Measurements from ENCODE around the gene RASSF4. TPM values are rescaled to one million over a fixed set of nuclear protein-coding genes. Genes with fewer than 3 reads are reported as not detected.

RASSF4 gene
- total and polyA plus RNA-seq, 9 of the 15 experiments (the other 6 are each of a cell fraction or from before 2014, with no cell fraction given): 0.01 to 0.62 (median 0.11) TPM; not detected in 3

DNA sequence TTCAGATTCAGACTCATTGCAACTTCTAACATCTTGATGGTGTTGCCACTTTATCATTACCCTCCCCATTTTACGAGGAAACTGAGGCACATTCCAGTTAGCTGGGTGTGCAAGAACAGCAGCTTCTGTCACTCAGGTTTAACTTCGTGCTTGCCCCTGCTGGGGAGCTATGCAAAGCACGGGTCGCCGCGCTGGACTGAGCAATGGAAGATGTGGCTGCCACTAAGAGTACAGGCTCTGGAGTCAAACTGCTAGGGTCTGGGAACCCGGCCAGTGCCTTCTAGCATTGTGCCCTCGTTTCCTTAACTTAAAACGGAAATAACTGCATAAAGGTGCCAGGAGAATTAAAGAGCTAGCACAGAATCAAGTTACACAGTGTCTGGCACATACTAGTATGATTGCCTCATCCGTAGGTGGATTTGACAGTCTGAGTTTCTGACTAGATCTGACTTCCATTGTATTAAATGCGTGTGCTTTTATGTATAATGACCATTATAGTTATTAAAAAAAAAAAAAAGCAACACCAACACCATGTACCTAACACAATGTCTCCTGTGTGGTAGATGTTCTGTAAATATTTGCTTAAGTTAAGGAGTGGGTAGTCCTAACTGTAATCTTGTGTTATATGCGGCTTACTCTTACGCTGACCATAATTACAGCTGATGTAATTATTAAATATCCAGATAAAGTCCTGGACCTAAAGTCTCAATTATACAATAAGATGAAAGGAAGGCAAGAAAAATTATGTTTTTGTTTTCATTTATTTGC is 42.0 kb downstream of the RASSF4 start (continued):
- TF ChIP-seq, protein P1, sequence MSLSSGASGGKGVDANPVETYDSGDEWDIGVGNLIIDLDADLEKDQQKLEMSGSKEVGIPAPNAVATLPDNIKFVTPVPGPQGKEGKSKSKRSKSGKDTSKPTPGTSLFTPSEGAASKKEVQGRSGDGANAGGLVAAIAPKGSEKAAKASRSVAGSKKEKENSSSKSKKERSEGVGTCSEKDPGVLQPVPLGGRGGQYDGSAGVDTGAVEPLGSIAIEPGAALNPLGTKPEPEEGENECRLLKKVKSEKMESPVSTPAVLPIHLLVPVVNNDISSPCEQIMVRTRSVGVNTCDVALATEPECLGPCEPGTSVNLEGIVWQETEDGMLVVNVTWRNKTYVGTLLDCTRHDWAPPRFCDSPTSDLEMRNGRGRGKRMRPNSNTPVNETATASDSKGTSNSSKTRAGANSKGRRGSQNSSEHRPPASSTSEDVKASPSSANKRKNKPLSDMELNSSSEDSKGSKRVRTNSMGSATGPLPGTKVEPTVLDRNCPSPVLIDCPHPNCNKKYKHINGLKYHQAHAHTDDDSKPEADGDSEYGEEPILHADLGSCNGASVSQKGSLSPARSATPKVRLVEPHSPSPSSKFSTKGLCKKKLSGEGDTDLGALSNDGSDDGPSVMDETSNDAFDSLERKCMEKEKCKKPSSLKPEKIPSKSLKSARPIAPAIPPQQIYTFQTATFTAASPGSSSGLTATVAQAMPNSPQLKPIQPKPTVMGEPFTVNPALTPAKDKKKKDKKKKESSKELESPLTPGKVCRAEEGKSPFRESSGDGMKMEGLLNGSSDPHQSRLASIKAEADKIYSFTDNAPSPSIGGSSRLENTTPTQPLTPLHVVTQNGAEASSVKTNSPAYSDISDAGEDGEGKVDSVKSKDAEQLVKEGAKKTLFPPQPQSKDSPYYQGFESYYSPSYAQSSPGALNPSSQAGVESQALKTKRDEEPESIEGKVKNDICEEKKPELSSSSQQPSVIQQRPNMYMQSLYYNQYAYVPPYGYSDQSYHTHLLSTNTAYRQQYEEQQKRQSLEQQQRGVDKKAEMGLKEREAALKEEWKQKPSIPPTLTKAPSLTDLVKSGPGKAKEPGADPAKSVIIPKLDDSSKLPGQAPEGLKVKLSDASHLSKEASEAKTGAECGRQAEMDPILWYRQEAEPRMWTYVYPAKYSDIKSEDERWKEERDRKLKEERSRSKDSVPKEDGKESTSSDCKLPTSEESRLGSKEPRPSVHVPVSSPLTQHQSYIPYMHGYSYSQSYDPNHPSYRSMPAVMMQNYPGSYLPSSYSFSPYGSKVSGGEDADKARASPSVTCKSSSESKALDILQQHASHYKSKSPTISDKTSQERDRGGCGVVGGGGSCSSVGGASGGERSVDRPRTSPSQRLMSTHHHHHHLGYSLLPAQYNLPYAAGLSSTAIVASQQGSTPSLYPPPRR (CRISPR knock-in tag; IDR thresholded peaks at IDR 0.05; ENCODE audit: borderline replicate concordance): no peak
- TF ChIP-seq RFX7 (CRISPR knock-in tag; IDR thresholded peaks at IDR 0.05): no peak
- TF ChIP-seq TCFL5 (CRISPR knock-in tag; conservative IDR thresholded peaks at IDR 0.05): no peak
- TF ChIP-seq, protein P2, sequence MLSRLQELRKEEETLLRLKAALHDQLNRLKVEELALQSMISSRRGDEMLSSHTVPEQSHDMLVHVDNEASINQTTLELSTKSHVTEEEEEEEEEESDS (CRISPR knock-in tag; IDR thresholded peaks at IDR 0.05): no peak
- TF ChIP-seq OTX1 (CRISPR knock-in tag; IDR thresholded peaks at IDR 0.05): no peak
- no peak for TF ChIP-seq SREBF2 (CRISPR knock-in tag; IDR thresholded peaks at IDR 0.05)
- peak; percentile 66; the same call in 1 of the 2 replicates for TF ChIP-seq ZNF830 (CRISPR knock-in tag; IDR thresholded peaks at IDR 0.05)
